Activated CD4-positive, alpha-beta T cell treated with anti-CD3 and anti-CD28 coated beads for 1 hour (primary cell): Measurements from ENCODE around the gene CAB39.
"Not testable (repeated sequence)": the region's sequence is repeated elsewhere in the genome, so short reads cannot be mapped to it uniquely, and the experiment has no call there.

Source experiments
- DNase-seq: peaks from one replicate; pipeline ENCODE4 v3.0.0-alpha.2; 2020

Gene CAB39

GRCh38 chr2:230716588-230716987 is 3.9 kb downstream of the CAB39 start:
- DNase-seq: no peak

GRCh38 chr2:230717600-230717999 is 5.0 kb downstream of the CAB39 start:
- DNase-seq: no peak

GRCh38 chr2:230719340-230719739 is 6.7 kb downstream of the CAB39 start:
- DNase-seq: no peak

- DNase-seq: no peak
These were observed 9.1 kb downstream of the CAB39 start for GRCh38 chr2:230721712-230722111.

GRCh38 chr2:230722207-230722885 is 9.7 kb downstream of the CAB39 start:
- DNase-seq: no peak

GRCh38 chr2:230723363-230723762 is 10.7 kb downstream of the CAB39 start:
- DNase-seq: no peak

DNA sequence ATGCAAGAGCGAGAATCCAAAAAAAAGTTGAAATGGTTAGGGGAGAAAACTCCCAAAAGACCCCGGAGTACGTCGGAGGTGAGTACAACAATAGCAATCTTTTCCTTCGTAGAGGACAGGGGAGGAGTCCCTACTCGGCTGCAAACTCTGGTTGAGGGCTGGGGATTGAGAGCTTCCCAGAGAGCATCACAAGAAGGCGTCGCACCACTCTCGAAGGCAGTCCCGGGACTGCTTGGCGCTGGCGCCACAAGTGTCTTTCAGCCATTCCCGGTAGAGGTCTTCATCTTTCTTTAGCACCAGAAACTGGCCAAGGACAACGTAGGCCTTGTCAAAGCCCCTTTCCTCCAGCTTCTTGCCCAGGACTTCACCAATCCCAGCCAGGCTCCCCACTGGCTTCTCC is 12.3 kb downstream of the CAB39 start:
- not testable (repeated sequence) for DNase-seq

GRCh38 chr2:230731512-230731911 is 18.9 kb downstream of the CAB39 start:
- no peak for DNase-seq

- no peak for DNase-seq
These were observed 20.3 kb downstream of the CAB39 start for GRCh38 chr2:230732914-230733401.

DNA sequence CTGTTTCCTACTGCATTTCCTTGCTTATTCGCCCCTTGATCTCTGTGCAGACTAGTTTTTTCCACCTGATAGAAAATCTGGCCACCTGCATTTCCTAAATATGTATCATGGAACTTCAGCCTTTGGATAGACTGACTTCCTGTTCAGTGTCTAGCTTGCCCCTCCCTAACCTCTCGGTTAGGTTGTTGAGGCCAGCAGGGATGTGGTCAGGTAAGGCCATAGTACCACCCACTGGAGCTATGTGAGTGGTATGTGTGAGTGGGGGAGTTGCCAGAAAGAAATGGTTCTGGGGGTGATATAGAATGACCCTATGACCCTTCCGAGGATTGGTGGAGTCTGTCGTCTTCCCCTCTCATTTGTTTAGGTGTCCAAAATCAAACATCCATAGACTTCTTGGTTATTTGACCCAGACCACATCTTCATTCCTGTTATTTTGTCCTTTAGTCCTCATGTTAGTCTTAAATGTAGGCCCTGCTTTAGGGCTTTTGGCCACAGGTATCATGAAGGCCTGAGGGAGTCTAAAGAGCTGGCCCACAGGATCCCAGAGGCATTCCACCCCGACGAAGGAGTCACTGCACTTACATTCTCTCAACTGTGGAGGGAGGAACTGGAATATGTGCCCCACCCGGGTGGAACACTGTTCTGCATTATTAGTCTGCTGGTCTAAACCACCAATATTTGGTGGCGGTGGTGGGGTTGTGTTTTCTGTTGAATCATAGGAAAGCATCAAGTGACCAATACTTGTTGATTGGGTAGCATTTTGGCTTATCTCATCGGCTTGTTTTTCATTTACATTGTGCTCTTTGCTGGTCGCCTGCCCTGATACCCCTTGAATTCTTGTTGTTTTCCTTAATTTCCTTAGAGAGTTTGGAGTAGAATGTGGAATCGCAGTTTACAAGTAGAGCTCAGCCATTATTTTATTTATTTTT is 21.9 kb downstream of the CAB39 start:
- DNase-seq: no peak

DNA sequence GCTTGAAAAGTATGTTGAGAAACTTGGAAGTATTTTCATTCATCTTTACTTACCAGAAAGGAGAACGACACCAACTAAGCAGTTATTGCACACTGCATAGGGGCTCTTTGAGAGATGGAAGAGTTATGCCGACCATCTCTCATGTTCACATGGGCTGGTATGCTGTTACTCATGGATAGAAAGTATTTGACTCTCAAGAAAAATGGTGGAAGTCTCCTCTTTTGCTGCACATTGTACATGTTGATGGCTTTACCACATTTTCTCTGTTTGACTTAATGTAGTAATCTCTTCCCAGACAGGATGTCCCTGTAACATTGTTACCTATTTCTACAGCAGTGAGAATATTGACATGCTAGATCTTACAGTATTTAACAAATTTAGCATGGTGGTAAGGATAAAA is 23.2 kb downstream of the CAB39 start:
- DNase-seq: no peak

DNA sequence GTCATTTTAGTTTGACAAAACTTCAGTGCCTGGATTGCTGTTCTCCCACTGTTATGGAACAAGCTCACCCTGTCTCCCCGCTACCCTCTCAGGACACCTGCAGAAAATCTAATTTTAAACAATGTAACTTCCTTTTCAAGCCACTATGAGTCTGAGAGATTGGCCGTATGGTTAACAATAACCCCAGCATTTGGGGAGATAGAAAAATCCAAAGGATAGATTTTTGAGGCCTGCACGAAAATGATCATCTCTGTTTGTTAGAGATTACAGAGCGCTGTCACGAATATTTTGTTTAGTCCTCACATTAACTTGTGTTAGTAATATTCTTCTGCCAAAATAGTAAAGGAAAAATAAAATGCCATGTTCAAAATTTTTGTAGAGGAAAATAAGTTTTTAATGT is 24.7 kb downstream of the CAB39 start:
- DNase-seq: no peak

GRCh38 chr2:230737791-230738226 is 25.2 kb downstream of the CAB39 start:
- no peak for DNase-seq

- no peak for DNase-seq
These were observed 25.8 kb downstream of the CAB39 start for GRCh38 chr2:230738391-230738811.

- DNase-seq: no peak
These were observed 26.3 kb downstream of the CAB39 start for GRCh38 chr2:230738924-230739323.

DNA sequence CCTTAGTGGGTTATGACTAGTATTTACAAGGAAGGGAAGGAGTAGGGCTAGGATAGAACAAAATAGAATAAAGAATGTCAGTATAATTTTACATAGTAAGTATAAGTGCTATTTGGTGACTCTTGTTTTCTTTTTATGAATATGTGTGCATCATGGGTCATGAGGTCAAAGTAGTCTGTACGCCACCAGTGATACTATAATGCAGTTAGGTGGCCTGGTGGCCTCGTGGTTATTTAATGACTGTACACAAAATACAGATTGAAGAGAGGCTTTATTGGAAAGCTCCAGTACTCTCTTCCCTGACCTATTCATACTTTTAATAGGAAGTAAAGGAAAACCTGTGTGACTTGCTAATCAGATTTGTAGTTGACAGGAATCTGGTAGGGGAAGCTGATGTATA is 27.3 kb downstream of the CAB39 start:
- DNase-seq: no peak

GRCh38 chr2:230742781-230743180 is 30.1 kb downstream of the CAB39 start:
- DNase-seq: no peak

GRCh38 chr2:230746213-230746612 is 33.6 kb downstream of the CAB39 start:
- DNase-seq: no peak

DNA sequence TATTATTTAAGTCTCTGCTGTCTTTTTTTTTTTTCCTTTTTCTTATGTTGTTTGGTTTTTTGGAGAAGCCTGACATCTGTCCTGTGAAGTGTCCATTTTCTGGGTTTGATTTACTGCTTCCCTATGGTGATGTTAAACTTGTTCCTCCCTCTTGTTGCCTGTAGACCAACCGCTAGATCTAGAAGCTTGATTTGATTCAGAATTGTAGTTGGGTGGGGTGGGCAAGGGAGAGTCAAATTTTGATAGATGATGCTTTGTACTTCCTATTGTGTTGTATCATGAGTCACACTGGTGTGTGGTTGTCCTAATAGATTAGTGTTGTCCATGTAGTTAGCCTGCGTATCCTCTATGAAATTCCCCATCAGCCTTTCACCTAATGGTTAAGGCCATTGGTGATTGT is 35.4 kb downstream of the CAB39 start:
- no peak for DNase-seq

GRCh38 chr2:230749111-230749510 is 36.5 kb downstream of the CAB39 start:
- DNase-seq: no peak

GRCh38 chr2:230751062-230751461 is 38.4 kb downstream of the CAB39 start:
- no peak for DNase-seq

DNA sequence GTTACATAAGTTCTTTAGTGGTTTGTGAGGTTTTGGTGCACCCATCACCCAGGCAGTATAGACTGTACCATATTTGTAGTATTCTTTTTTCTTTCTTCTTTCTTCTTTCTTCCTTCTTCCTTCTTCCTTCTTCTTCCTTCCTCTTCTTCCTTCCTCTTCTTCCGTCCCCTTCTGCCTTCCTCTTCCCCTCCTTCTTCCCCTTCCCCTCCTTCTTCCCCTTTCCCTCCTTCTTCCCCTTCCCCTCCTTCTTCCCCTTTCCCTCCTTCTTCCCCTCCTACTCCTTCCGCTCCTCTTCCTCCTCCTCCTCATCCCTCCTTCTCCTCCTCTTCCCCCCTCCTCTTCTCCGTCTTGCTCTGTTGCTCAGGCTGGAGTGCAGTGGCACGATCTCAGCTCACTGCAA is 41.6 kb downstream of the CAB39 start:
- no peak for DNase-seq

DNA sequence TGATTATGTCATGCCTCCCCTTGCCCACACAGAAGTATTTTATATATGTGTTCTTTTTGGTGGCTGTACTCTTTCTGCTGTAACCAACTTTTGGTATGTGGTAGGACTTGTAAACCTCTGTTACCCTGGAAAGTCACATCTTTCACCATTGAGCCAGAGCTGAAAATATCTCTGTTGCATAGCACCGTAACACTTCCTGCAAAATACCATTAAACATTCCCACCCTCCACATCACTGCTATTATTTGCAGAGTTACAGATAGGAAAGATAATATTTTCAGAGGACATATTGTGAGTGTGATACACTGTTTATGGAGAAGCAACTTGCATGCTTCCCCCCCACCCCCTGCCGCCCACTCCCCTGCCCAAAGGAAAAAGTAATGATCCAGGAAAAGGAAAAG is 44.8 kb downstream of the CAB39 start:
- no peak for DNase-seq
